Measurements from ENCODE around the gene BUD23. TPM values are rescaled to one million over a fixed set of nuclear protein-coding genes. Genes with fewer than 3 reads are reported as not detected.

BUD23 gene
- total RNA-seq, 4 donors from 2014 or later: 22.5 to 50.6 (median 39.3) TPM

- Histone ChIP-seq H3K4me1 (peaks cover 0 to 29% (median 8%) of the 10 kb centered on the region in 4 donors), H3K27ac (no peak overlapping the region), H3K4me3 (no peak overlapping the region), H3K9me3 (no peaks in the 10 kb centered on the region), H3K27me3 (no peaks in the 10 kb centered on the region), H3K36me3 (peaks cover 0 to 19% (median 0%) of the 10 kb centered on the region in 3 donors)
- no peak for DNase-seq (ENCODE audit: low spot score in 2 of 2)
- TF ChIP-seq, protein P1, sequence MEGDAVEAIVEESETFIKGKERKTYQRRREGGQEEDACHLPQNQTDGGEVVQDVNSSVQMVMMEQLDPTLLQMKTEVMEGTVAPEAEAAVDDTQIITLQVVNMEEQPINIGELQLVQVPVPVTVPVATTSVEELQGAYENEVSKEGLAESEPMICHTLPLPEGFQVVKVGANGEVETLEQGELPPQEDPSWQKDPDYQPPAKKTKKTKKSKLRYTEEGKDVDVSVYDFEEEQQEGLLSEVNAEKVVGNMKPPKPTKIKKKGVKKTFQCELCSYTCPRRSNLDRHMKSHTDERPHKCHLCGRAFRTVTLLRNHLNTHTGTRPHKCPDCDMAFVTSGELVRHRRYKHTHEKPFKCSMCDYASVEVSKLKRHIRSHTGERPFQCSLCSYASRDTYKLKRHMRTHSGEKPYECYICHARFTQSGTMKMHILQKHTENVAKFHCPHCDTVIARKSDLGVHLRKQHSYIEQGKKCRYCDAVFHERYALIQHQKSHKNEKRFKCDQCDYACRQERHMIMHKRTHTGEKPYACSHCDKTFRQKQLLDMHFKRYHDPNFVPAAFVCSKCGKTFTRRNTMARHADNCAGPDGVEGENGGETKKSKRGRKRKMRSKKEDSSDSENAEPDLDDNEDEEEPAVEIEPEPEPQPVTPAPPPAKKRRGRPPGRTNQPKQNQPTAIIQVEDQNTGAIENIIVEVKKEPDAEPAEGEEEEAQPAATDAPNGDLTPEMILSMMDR (IDR thresholded peaks at IDR 0.05): no peak
- TF ChIP-seq EP300 (IDR thresholded peaks at IDR 0.05): no peak
- TF ChIP-seq POLR2A (IDR thresholded peaks at IDR 0.05): no peak
- 90 to 92% methylated on average over 14 of the region's 14 CpGs for WGBS, 2 donors
Measured at GRCh38 chr7:73736885-73737284, 53.5 kb downstream of the BUD23 start.

DNA sequence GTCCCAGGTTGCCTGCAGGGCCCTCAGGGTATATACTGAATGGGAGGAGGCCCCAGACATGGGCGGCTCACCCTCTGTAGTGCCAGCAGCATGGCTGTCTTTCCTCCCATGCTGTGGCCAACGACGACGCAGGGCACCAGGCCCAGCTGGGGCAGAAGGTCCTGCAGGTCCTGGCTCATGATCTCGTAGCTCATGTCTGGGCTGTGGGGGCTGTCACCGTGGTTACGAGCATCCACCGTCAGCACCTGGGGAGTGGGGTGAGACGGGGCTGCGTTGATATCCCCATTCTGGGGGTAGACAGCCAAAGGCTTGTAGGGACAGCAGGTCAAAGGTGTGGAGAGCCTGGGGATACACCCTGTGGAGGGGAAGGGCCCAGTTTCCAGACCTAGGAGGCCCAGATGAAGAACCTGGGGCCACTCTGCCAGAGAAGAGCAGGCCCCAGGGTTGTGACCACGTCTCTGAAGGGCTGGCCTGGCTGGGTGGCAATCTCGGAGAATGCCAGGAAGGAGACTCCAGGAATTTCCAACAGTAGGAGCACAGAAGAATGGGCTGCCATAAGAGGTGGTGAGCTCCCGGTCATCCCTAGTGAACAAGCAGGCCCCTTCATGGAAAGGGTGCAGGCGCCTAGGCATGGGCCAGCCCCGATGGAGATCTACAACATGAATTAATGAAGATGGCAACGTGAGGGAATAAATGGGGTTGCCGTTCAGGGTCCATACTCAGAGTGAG, 54.3 kb downstream of the BUD23 start:
- H3K27me3 ChIP-seq: no peaks in the 10 kb centered on the region
- peaks cover 0 to 19% (median 0%) of the 10 kb centered on the region in 3 donors for H3K36me3 ChIP-seq
- peak overlapping the region; percentile 71 to 95 (median 75) for H3K4me3 ChIP-seq
- H3K27ac ChIP-seq: peak overlapping the region in 3 of 4 donors; percentile 42 to 93 (median 90)
- peaks cover 0 to 36% (median 10%) of the 10 kb centered on the region in 4 donors for H3K4me1 ChIP-seq
- no peaks in the 10 kb centered on the region for H3K9me3 ChIP-seq
- 67% methylated on average over 11 to 17 of the region's 17 CpGs for WGBS, 2 donors
- no peak for DNase-seq (ENCODE audit: low spot score in 2 of 2)
- TF ChIP-seq EP300 (IDR thresholded peaks at IDR 0.05) (no peak), POLR2A (IDR thresholded peaks at IDR 0.05) (no peak)
- TF ChIP-seq, protein P1 (IDR thresholded peaks at IDR 0.05): no peak

- Histone ChIP-seq H3K27me3 (no peaks in the 10 kb centered on the region), H3K9me3 (no peaks in the 10 kb centered on the region), H3K4me3 (peak overlapping the region; percentile 71 to 95 (median 75)), H3K36me3 (peaks cover 0 to 19% (median 0%) of the 10 kb centered on the region in 3 donors), H3K4me1 (peaks cover 0 to 41% (median 12%) of the 10 kb centered on the region in 4 donors), H3K27ac (peak overlapping the region; percentile 42 to 93 (median 80))
- TF ChIP-seq POLR2A (IDR thresholded peaks at IDR 0.05): no peak
- 1% methylated on average over 24 of the region's 24 CpGs for WGBS, 2 donors
- DNase-seq (ENCODE audit: low spot score in 2 of 2): peak in 1 of 2 donors; percentile 22
Measured at GRCh38 chr7:73738220-73738611, 54.8 kb downstream of the BUD23 start.

- peak; percentile 85 to 90 for TF ChIP-seq POLR2A (IDR thresholded peaks at IDR 0.05)
- TF ChIP-seq EP300 (IDR thresholded peaks at IDR 0.05): peak; percentile 13 to 99
- TF ChIP-seq, protein P1 (IDR thresholded peaks at IDR 0.05): no peak
- Histone ChIP-seq H3K9me3 (no peaks in the 10 kb centered on the region), H3K4me3 (peak within 1 kb of the TSS; percentile 71 to 95 (median 75)), H3K27ac (peak within 1 kb of the TSS; percentile 84 to 93 (median 90)), H3K27me3 (no peaks in the 10 kb centered on the region), H3K36me3 (peaks cover 0 to 19% (median 0%) of the 10 kb centered on the region in 3 donors), H3K4me1 (peaks cover 0 to 41% (median 13%) of the 10 kb centered on the region in 4 donors)
- 1% methylated on average over 63 to 73 of the region's 84 CpGs for WGBS, 2 donors
- peak; percentile 98 to 99 for DNase-seq (ENCODE audit: low spot score in 2 of 2)
Measured at GRCh38 chr7:73738612-73739386, 55.4 kb downstream of the BUD23 start, which contains the start of gene ABHD11. TSS of gene ABHD11 (minus strand) at chr7:73738802. CDS start at chr7:73738770, 32 bp downstream.

DNA sequence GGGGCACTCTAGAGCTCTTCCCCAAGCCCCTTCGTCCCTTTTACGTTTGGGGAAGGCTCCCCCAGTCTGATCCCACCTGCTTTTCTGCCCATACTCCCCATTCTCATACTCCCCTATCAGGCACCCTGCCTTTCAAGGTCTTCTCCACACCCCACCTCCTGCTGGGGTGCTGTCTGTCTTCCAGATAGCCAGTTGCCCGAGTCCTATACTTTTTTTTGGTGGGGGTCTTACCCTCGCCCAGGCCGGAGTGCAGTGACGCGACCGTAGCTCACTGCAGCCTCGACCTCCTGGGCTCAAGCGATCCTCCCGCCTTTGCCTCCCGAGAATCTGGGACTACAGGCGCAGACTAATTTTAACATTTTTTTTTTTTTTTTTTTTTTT, 56.0 kb downstream of the BUD23 start:
- 55 to 60% methylated on average over 13 of the region's 13 CpGs for WGBS, 2 donors
- Histone ChIP-seq H3K36me3 (peaks cover 0 to 19% (median 0%) of the 10 kb centered on the region in 3 donors), H3K9me3 (no peaks in the 10 kb centered on the region), H3K4me1 (peaks cover 0 to 41% (median 13%) of the 10 kb centered on the region in 4 donors), H3K4me3 (peak overlapping the region; percentile 71 to 95 (median 75)), H3K27me3 (no peaks in the 10 kb centered on the region), H3K27ac (peak overlapping the region; percentile 84 to 93 (median 90))
- TF ChIP-seq EP300 (IDR thresholded peaks at IDR 0.05) (no peak), POLR2A (IDR thresholded peaks at IDR 0.05) (no peak)
- TF ChIP-seq, protein P1 (IDR thresholded peaks at IDR 0.05): no peak
- DNase-seq (ENCODE audit: low spot score in 2 of 2): no peak

Data from tibial nerve (tissue), 4 donors.